Neural cell (in vitro differentiated cells): ENCODE results near the gene ENDOV. TPM values are rescaled to one million over a fixed set of nuclear protein-coding genes. Genes with fewer than 3 reads are reported as not detected.

Source experiments
- H2AFZ ChIP-seq: fragments of 200-600, 300-800 bp; sonication (generic), shearing (Covaris generic); 2 replicates; pipeline ENCODE4 v1.6.0; 2014; ENCODE audit warnings: low read depth, mild to moderate bottlenecking, antibody characterized with exemption, low read length, moderate library complexity
- H3F3A ChIP-seq: fragments of 200-600 bp; shearing (Covaris generic); 2 replicates; pipeline ENCODE4 v1.6.1; 2016; ENCODE audit warnings: mild to moderate bottlenecking, moderate library complexity, mixed read lengths, antibody characterized with exemption, low read length; ENCODE audit not compliant: insufficient read depth, poor library complexity, severe bottlenecking
- H3K27ac ChIP-seq: fragments of 200-600, 300-800 bp; sonication (generic), shearing (Covaris generic); 2 replicates; pipeline ENCODE4 v1.5.1; 2014; ENCODE audit warnings: mild to moderate bottlenecking, low read length, moderate library complexity
- H3K27me3 ChIP-seq: fragments of 300-800, 200-600 bp; sonication (generic), shearing (Covaris generic); 2 replicates; pipeline ENCODE4 v1.6.0; 2014; ENCODE audit warnings: mild to moderate bottlenecking, low read depth, low read length, moderate library complexity; ENCODE audit not compliant: insufficient read depth
- H3K36me3 ChIP-seq: fragments of 300-800, 200-600 bp; sonication (generic), shearing (Covaris generic); 2 replicates; pipeline ENCODE4 v1.5.1; 2014; ENCODE audit warnings: mild to moderate bottlenecking, antibody characterized with exemption, low read length, moderate library complexity; ENCODE audit not compliant: insufficient read depth
- H3K4me2 ChIP-seq: fragments of 300-800, 200-600 bp; sonication (generic), shearing (Covaris generic); 2 replicates; pipeline ENCODE4 v1.6.0; 2014; ENCODE audit warnings: mild to moderate bottlenecking, low read length
- H3K4me3 ChIP-seq: fragments of 300-800, 200-600 bp; sonication (generic), shearing (Covaris generic); 2 replicates; pipeline ENCODE4 v1.5.1; 2014; ENCODE audit warnings: mild to moderate bottlenecking, low read length, moderate library complexity
- H3K79me2 ChIP-seq: fragments of 200-600 bp; shearing (Covaris generic); replicated peaks from 2 replicates; pipeline ENCODE4 v1.6.0; 2014; ENCODE audit warnings: mild to moderate bottlenecking, low read length, moderate library complexity; ENCODE audit not compliant: insufficient read depth
- H3K9ac ChIP-seq: fragments of 300-800, 200-600 bp; sonication (generic), shearing (Covaris generic); 2 replicates; pipeline ENCODE4 v1.6.1; 2016; ENCODE audit warnings: mild to moderate bottlenecking, low read length, mixed read lengths
- H3K9me2 ChIP-seq: fragments of 200-600 bp; shearing (Covaris generic); 2 replicates; pipeline ENCODE4 v1.6.1; 2016; ENCODE audit warnings: mild to moderate bottlenecking, low read length, mixed read lengths; ENCODE audit not compliant: insufficient read depth
- H3K9me3 ChIP-seq: fragments of 200-600, 300-800 bp; sonication (generic), shearing (Covaris generic); 2 replicates; pipeline ENCODE4 v1.6.1; 2016; ENCODE audit warnings: mild to moderate bottlenecking, mixed run types, low read length, moderate library complexity, mixed read lengths
- H4K20me1 ChIP-seq: fragments of 200-600 bp; shearing (Covaris generic); 2 replicates; pipeline ENCODE4 v1.6.1; 2016; ENCODE audit warnings: mild to moderate bottlenecking, mixed run types; ENCODE audit not compliant: insufficient read depth
- CTCF ChIP-seq: fragments of 450-650 bp; IDR thresholded peaks from 2 replicates; pipeline ENCODE4 v1.5.1; 2014; ENCODE audit warnings: antibody characterized with exemption, mild to moderate bottlenecking, moderate library complexity; ENCODE audit not compliant: poor library complexity, severe bottlenecking
- EP300 ChIP-seq: fragments of 450-650 bp; conservative IDR thresholded peaks from 2 replicates; pipeline ENCODE4 v1.6.1; 2014; ENCODE audit warnings: antibody characterized with exemption, mild to moderate bottlenecking, moderate library complexity; ENCODE audit not compliant: poor library complexity, severe bottlenecking
- EZH2 ChIP-seq: fragments of 200-600, 300-800 bp; shearing (Covaris generic), sonication (generic); IDR thresholded peaks from 2 replicates; pipeline ENCODE4 v1.6.1; 2014; ENCODE audit warnings: antibody characterized with exemption, low read length, borderline replicate concordance, mild to moderate bottlenecking; ENCODE audit not compliant: insufficient read depth, poor library complexity, severe bottlenecking
- MXI1 ChIP-seq: fragments of 450-650 bp; conservative IDR thresholded peaks from 2 replicates; pipeline ENCODE4 v1.6.1; 2014; ENCODE audit warnings: antibody characterized with exemption, mild to moderate bottlenecking; ENCODE audit not compliant: poor library complexity, severe bottlenecking
- POLR2AphosphoS5 ChIP-seq: IDR thresholded peaks from 2 replicates; pipeline ENCODE4 v1.6.1; 2012
- RAD21 ChIP-seq: fragments of 450-650 bp; conservative IDR thresholded peaks from 2 replicates; pipeline ENCODE4 v1.6.1; 2014; ENCODE audit warnings: antibody characterized with exemption, mild to moderate bottlenecking, moderate library complexity
- SMC3 ChIP-seq: fragments of 450-650 bp; conservative IDR thresholded peaks from 2 replicates; pipeline ENCODE4 v1.6.1; 2014; ENCODE audit warnings: antibody characterized with exemption, mild to moderate bottlenecking, moderate library complexity; ENCODE audit not compliant: poor library complexity
- TAF1 ChIP-seq: IDR thresholded peaks from 2 replicates; pipeline ENCODE4 v1.6.1; 2012; ENCODE audit warnings: low read depth
- polyA plus RNA-seq: library from polyadenylated mRNA; depleted of rRNA; stranded (reverse); fragments of >200 nt; gene quantifications from 2 replicates; pipeline ENCODE4 v1.2.3, GENCODE V29; 2014
- TF ChIP-seq, protein P1 (sequence below): IDR thresholded peaks from 2 replicates; pipeline ENCODE4 v1.6.1; 2012; ENCODE audit warnings: borderline replicate concordance

ENDOV gene
- polyA plus RNA-seq, 1 donor from 2014 or later: 31.2 TPM

- Histone ChIP-seq H3K27ac (no peak overlapping the region), H3K79me2 (no peaks in the 10 kb centered on the region), H3K9me3 (no peaks in the 10 kb centered on the region), H3K9me2 (no peaks in the 10 kb centered on the region), H3K36me3 (no peaks in the 10 kb centered on the region), H3K4me2 (no peak overlapping the region), H3K4me3 (no peak overlapping the region), H4K20me1 (no peaks in the 10 kb centered on the region), H3K27me3 (no peaks in the 10 kb centered on the region), H3K9ac (no peak overlapping the region), H2AFZ (no peak overlapping the region), H3F3A (no peaks in the 10 kb centered on the region)
- no peak for TF ChIP-seq EZH2
- TF ChIP-seq POLR2AphosphoS5: no peak
- TF ChIP-seq, protein P1, sequence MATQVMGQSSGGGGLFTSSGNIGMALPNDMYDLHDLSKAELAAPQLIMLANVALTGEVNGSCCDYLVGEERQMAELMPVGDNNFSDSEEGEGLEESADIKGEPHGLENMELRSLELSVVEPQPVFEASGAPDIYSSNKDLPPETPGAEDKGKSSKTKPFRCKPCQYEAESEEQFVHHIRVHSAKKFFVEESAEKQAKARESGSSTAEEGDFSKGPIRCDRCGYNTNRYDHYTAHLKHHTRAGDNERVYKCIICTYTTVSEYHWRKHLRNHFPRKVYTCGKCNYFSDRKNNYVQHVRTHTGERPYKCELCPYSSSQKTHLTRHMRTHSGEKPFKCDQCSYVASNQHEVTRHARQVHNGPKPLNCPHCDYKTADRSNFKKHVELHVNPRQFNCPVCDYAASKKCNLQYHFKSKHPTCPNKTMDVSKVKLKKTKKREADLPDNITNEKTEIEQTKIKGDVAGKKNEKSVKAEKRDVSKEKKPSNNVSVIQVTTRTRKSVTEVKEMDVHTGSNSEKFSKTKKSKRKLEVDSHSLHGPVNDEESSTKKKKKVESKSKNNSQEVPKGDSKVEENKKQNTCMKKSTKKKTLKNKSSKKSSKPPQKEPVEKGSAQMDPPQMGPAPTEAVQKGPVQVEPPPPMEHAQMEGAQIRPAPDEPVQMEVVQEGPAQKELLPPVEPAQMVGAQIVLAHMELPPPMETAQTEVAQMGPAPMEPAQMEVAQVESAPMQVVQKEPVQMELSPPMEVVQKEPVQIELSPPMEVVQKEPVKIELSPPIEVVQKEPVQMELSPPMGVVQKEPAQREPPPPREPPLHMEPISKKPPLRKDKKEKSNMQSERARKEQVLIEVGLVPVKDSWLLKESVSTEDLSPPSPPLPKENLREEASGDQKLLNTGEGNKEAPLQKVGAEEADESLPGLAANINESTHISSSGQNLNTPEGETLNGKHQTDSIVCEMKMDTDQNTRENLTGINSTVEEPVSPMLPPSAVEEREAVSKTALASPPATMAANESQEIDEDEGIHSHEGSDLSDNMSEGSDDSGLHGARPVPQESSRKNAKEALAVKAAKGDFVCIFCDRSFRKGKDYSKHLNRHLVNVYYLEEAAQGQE: no peak
- TF ChIP-seq SMC3: no peak
Observed at GRCh38 chr17:80379348-80379747, 35.6 kb upstream of the ENDOV start.

DNA sequence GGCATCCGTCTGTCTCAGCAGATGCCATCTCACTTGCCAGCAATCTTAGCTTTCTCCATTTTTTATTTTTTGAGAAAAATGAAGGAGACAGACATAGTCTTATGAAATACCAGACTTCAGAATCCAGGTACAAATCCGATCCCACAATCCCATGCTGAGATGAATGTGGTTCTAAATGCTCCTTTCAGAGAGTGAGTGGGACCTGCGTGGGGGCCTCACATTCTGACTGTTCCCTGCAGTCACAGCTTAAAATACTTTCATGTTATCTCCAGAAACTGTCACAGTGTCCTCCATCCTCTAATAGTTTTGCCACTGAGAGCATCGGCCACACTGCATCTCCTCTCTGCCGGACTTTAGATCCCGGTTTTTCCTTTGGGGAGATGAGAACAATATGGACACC is 34.9 kb upstream of the ENDOV start:
- TF ChIP-seq TAF1: no peak
- no peak for TF ChIP-seq SMC3
- no peak for TF ChIP-seq EZH2
- no peak for TF ChIP-seq CTCF
- no peak for TF ChIP-seq MXI1
- TF ChIP-seq RAD21: no peak
- TF ChIP-seq POLR2AphosphoS5: no peak
- TF ChIP-seq, protein P1: no peak
- no peak for TF ChIP-seq EP300
- H3K79me2 ChIP-seq: no peaks in the 10 kb centered on the region
- no peaks in the 10 kb centered on the region for H3K27me3 ChIP-seq
- H3K27ac ChIP-seq: no peak overlapping the region
- H4K20me1 ChIP-seq: no peaks in the 10 kb centered on the region
- H3K9me3 ChIP-seq: no peaks in the 10 kb centered on the region
- no peaks in the 10 kb centered on the region for H3K9me2 ChIP-seq
- H3K9ac ChIP-seq: no peak overlapping the region
- H3K4me3 ChIP-seq: no peak overlapping the region
- no peaks in the 10 kb centered on the region for H3F3A ChIP-seq
- H3K36me3 ChIP-seq: no peaks in the 10 kb centered on the region
- H2AFZ ChIP-seq: no peak overlapping the region
- no peak overlapping the region for H3K4me2 ChIP-seq
